ENCODE data around the gene PAAF1. TPM values are rescaled to one million over a fixed set of nuclear protein-coding genes. Genes with fewer than 3 reads are reported as not detected.

The PAAF1 gene
- total RNA-seq, 1 experiment from 2014 or later = 18.1 TPM

DNA sequence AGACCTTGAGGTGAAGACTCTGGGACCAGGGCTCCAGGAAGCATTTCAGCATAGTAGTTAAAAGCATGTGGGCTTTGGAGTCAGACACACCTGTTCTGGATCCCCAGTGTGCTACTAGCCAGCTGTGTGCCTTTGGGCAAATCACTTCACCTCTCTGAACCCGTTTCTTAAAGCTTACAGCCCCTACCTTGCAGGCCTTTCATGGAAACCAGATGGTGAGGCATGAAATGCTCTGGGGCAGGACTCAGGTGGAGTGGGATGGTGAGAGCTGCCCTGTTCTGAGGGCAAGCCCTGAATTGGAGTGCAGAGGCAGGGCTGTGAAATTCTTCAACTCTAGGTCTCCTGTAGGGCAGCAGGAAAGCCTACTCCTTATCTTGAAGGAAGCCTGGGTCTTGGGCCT is 95.4 kb downstream of the PAAF1 start:
- DNase-seq (ENCODE audit: low read depth) = no peak

GRCh38 chr11:73972620-73973449 is 96.0 kb downstream of the PAAF1 start:
- DNase-seq (ENCODE audit: low read depth) = no peak

DNA sequence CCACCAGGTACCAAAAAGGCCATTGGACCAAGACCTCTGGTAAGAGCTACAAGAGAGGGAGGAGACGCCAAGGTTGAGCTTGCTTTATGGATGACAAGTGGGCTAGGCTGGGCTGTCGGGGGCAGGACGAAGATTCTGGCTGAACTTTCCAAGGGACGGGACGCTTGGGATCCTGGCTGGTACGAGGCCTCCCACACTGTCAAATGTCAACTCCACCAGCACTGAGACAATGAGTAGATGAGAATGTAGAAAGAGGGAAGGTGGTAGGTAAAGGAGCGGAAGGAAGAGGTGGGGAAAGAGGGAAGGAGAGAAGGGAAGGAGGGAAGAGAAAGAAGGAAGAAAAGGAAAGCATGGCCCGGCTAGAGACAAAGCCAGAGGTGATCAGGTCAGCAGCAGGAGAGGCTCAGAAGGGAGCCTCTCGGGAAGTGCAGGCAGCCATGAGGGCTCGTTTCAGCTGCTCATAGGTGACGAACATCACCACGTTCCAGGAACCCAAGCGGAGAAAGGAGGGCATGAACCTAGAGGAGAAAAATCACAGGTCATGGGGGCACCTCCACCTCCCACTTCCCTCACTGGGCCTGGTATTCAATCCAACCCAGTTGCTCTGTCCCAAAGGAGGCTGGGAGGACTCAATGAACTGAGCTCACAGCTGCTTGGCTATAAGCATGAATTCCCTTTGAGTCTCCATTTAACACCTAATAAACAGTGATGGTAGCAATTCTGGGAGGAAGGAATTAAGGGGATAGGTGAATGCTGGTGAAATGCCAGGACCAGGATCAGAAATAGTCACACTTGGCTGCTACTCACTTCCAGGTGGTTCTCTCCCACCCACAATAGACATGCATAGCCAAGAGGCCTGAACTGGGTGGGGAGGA is 98.0 kb downstream of the PAAF1 start:
- no peak for DNase-seq (ENCODE audit: low read depth)

DNA sequence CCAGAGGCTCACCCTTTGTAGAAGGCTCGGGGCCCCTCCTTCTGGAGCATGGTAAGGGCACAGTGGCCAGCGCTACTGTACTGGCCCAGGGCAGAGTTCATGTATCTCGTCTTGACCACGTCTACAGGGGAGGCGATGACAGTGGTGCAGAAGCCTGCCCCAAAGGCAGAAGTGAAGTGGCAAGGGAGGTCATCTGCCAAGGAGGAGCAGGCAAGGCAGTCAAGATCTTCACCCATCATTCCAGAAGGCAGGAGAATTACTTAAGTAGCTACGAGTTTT is 98.6 kb downstream of the PAAF1 start:
- DNase-seq (ENCODE audit: low read depth) = no peak

DNA sequence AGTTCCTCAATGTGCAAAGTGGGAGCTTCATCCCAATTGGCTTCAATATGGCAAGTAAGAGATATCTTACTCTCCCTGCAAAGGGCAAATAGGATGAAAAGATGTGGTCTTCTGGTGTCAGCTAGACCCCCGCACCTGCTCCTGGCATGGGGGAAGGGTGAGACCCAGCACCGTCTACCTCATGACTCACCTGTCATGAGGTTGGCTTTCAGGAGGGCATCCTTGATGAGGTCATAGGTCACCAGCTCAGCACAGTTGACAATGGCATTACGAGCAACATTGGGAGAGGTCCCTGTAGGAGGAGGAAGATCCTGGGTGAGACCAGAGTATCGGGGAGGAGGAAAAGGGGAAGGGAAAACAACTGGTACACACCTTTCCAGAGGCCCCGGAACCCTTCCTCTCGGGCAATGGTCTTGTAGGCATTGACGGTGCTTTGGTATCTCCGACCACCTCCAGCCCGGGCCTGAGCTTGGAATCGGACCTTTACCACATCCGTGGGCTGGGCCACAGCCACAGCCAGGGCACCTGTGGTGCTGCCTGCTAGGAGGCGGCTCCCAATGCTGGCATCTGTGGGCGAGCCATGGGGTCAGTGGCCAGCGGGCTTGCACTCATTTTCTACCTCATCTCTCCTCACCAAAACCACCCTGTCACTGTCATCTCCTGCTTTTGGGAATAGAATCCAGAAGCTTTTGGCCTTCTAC is 99.8 kb downstream of the PAAF1 start:
- no peak for DNase-seq (ENCODE audit: low read depth)

- DNase-seq (ENCODE audit: low read depth) = no peak
Measured at GRCh38 chr11:73977856-73978519, 101.2 kb downstream of the PAAF1 start.

DNA sequence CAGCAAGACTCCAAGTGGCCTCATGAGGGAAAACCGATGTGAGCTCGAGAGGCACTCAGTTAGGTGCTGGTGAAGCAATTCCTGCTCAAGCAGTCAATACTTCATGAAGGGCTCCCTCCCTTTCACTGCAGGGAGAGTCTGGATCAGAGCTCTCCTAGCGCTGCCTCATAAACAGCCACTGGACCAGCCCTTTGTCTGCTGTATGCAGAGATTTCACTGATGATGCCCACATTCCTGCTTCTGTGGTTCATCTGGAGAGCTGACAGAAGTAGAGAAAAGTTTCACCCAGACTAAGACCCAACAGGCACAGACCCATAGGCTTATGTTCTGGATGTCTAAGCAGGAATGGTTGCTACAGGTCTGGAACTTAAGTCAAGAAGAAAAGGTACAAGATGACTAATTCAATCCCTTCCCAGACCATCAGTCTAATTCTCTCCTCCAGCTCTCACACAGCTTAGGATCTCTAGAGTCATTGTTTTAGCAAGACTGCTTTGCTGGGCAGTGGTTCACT is 101.8 kb downstream of the PAAF1 start:
- DNase-seq (ENCODE audit: low read depth) = no peak

DNA sequence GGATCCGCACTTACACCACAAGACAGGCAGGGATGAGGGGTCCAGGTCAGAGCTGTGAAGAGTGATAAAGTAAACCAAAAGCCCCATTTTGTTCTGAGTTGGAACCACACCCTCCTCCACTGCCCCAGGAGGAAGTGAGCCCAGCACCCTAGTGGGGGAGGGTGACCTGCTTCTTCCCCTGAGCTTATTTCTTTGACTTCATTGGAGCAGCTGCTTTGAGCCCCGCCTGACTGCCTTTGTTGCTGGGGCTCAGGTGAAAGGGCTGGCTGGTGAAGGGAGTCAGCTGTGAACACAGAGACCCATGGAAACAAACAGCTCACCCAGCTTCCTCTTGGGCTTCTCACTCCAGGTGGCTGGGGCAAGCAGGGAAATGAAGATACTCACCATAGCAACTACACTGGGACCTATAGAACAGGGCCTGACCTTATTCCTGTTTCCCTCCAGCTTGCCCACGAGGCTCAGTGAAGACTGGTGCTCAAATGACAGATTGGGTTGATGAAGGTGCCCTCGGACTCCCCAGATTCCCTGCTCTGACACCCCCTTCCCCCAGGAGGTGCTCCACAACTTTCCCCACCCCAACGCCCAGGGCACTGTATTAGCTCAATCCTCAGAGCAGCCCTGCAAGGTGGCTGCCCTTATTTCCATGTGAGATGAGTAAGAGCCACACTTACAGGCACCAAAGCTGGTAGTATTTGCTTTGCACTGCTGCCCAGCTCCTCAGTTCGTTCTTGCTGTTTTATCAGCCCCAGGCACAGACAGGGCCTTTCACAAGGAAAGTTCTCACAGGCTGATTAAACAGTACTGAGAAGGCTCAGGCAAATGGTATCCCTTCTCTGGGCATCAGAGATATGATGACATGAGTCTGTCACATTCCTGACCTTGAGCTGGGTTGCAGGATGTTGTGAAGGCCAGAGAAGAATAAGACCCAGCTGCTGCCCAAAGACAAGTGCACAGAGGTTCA is 103.5 kb downstream of the PAAF1 start:
- no peak for DNase-seq (ENCODE audit: low read depth)

Other genes with a start within 250 kb of the PAAF1 start
- not detected in 2 replicates for gene PLEKHB1, start 230.4 kb upstream of the PAAF1 start, total RNA-seq (2014; rRNA removed; shearing (Covaris generic))
- gene RAB6A, start 115.9 kb upstream of the PAAF1 start, total RNA-seq (2014; rRNA removed; shearing (Covaris generic)) = 95.4 and 124 TPM in 2 replicates
- gene MRPL48, start 89.1 kb upstream of the PAAF1 start, total RNA-seq (2014; rRNA removed; shearing (Covaris generic)) = 91.1 and 98.2 TPM in 2 replicates
- 143 and 159 TPM in 2 replicates for gene COA4, start 153 bp upstream of the PAAF1 start, total RNA-seq (2014; rRNA removed; shearing (Covaris generic))
- 0.12 and 1.2 TPM in 2 replicates for gene DNAJB13, start 74.0 kb downstream of the PAAF1 start, total RNA-seq (2014; rRNA removed; shearing (Covaris generic))
- gene UCP2, start 105.8 kb downstream of the PAAF1 start, total RNA-seq (2014; rRNA removed; shearing (Covaris generic)) = 11.8 and 16.1 TPM in 2 replicates
- gene UCP3, start 132.1 kb downstream of the PAAF1 start, total RNA-seq (2014; rRNA removed; shearing (Covaris generic)) = 0.10 and 0.60 TPM in 2 replicates